Neuron (in vitro differentiated cells): ENCODE measurements around the gene GAS2L1.
"Not testable (repeated sequence)": the region's sequence is repeated elsewhere in the genome, so short reads cannot be mapped to it uniquely, and the experiment has no call there.

Experiments used
- H2AFZ ChIP-seq: one replicate; pipeline ENCODE4 v1.6.1; 2013; ENCODE audit warnings: low read depth, mild to moderate bottlenecking, inconsistent platforms, low read length, moderate library complexity
- H3K27me3 ChIP-seq: one replicate; pipeline ENCODE4 v1.6.1; 2013; ENCODE audit warnings: low read length; ENCODE audit not compliant: insufficient read depth
- H3K36me3 ChIP-seq: one replicate; pipeline ENCODE4 v1.6.1; 2013; ENCODE audit warnings: low read length; ENCODE audit not compliant: insufficient read depth
- H3K4me1 ChIP-seq: one replicate; pipeline ENCODE4 v1.6.1; 2013; ENCODE audit warnings: low read length; ENCODE audit not compliant: insufficient read depth
- H3K4me3 ChIP-seq: 2 replicates; pipeline ENCODE4 v1.5.1; 2013; ENCODE audit warnings: mild to moderate bottlenecking, low read length, moderate library complexity
- H3K9me3 ChIP-seq: one replicate; pipeline ENCODE4 v1.6.1; 2013; ENCODE audit warnings: low read length

GAS2L1 gene

DNA sequence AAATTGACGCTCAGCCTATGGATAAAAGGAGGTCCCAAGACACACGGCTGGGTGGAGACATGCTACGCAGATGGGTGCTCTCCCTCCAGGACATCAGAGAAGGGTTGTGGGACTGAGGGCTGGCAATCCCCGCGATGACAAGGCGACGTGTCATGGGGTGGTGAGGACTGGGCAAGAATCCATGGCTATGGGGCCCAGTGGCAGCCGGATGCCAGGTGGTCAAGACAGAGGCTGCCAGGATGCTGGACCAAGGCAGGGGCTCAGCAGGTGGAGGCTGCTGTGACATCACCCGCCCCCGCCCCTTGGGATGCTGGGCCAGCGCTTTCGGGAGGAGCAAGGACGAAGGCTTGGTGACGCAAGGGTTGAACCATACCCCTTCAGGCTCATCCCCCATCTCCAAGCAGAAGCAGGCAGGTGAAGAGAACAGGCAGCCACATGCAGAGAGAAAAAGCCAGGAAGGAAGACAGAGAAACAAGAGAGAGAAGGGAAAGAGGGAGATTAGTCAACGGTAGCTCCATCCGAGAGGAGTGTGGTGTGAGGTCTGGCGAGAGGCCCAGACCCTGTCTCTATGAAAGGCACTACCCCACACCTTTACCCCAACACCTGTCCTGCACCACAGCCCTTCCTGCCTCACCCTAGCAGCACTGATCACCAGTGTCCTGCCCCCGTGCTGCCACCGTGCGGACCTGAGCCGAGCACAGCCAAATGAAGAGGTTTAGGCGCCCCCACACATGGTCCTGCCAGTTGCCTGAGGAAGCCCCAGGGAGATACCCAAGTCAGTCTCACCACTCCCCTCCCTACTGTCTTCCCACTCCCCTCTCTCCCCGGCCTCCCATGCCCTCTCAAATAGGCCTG, 33.2 kb downstream of the GAS2L1 start:
- peaks cover 82% of the 10 kb centered on the region for H3K36me3 ChIP-seq
- no peaks in the 10 kb centered on the region for H3K27me3 ChIP-seq
- H2AFZ ChIP-seq = no peak overlapping the region
- no peaks in the 10 kb centered on the region for H3K9me3 ChIP-seq
- no peaks in the 10 kb centered on the region for H3K4me1 ChIP-seq
- H3K4me3 ChIP-seq = no peak overlapping the region

DNA sequence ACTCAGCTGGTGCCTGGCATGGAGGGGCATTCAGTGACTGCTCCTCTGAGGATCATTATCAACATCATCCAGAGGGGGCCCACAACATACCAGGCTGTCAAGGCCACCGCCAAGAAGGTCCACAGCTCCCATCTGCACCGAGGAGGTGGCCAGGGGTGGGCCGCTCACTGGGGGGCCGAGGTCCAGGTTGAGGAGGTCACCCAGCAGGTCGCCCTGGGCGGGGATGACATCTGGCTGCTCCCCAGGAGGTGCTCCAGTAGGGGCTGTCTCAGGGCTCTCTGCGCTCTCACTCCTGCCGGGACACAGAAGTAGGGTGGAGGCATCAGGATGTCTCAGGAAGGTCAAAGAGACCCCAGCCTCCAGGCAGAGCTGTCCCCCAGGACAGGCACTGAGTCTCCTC, 34.1 kb downstream of the GAS2L1 start:
- peaks cover 76% of the 10 kb centered on the region for H3K36me3 ChIP-seq
- H3K9me3 ChIP-seq = no peaks in the 10 kb centered on the region
- no peak overlapping the region for H2AFZ ChIP-seq
- no peaks in the 10 kb centered on the region for H3K27me3 ChIP-seq
- H3K4me3 ChIP-seq = no peak overlapping the region
- no peaks in the 10 kb centered on the region for H3K4me1 ChIP-seq

DNA sequence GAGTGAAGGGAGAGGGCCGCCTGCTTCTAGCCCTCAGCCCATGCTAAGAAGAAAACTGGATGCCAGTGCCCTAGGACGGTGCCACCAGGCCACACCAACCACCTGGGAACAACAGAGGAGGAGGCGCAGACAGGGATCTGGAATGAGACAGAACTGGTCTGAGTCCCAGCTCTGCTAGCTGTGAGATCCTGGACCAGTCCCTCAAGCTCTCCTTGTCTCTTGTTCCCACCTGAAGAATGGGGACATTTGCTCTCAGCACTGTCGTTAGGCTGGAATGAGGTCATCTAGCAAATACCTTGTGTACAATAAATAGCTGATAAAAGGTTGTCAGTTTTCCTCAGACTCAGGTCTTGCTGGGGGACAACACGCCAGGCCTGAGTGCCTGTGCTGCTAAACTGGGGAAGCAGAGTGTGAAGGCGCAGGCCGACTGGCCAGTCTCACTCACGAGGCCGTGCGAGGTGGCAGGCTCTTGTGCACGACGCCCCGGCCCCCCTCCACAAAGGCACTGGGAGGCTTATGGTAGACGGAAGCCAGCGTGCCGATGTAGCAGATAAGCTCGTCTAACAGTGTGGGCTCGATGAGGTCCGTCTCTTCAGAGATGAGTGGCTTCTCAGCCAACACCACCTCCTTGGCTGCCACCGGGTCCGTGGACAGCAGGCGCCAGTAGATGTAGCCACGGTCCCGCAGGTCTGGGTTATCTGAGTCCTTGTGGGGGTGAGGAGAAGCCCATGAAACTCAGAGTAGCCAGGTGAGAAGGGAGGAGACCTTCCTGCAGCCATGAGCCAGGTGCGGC, 34.8 kb downstream of the GAS2L1 start:
- no peaks in the 10 kb centered on the region for H3K4me1 ChIP-seq
- H3K4me3 ChIP-seq = no peak overlapping the region
- H3K9me3 ChIP-seq = no peaks in the 10 kb centered on the region
- H2AFZ ChIP-seq = no peak overlapping the region
- H3K27me3 ChIP-seq = no peaks in the 10 kb centered on the region
- H3K36me3 ChIP-seq = peaks cover 75% of the 10 kb centered on the region

DNA sequence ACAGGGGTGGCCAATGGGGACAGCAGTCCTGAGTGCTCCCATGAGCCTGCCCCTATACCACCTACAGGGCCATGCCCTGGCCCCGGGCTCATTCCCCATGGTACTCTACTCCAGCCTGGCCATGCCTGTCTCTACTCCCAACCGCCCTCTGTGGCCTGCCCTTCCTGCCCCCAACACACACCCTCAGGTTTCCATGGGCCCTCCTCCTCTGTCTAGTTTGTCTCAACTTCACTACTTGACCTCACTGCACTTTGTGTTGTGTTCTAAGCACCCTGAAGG, 35.3 kb downstream of the GAS2L1 start:
- H3K9me3 ChIP-seq = no peaks in the 10 kb centered on the region
- no peaks in the 10 kb centered on the region for H3K27me3 ChIP-seq
- H3K4me3 ChIP-seq = no peak overlapping the region
- no peak overlapping the region for H2AFZ ChIP-seq
- H3K4me1 ChIP-seq = no peaks in the 10 kb centered on the region
- H3K36me3 ChIP-seq = peaks cover 78% of the 10 kb centered on the region

DNA sequence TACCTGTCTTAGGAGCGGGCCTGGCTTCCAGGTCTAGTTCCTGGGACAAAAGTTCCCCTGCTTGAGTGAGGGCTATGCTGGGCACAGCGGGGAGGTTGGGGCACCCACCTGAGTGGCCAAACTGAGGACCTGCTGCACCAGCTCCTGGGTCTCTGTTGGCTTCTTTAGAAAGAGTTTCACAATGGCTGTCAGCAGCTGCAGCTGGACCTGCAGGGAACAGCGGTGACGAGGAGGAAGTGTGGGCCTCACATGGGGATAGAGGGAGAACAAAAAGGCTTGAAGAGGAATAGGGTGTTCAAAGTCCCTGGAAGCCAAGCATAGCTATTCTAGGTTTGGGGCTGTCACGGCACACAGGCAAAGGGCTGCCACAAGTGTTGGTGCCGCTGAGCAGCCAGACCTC, 35.7 kb downstream of the GAS2L1 start:
- Histone ChIP-seq H3K36me3 (peaks cover 77% of the 10 kb centered on the region), H2AFZ (no peak overlapping the region), H3K4me1 (no peaks in the 10 kb centered on the region), H3K9me3 (no peaks in the 10 kb centered on the region), H3K27me3 (no peaks in the 10 kb centered on the region), H3K4me3 (no peak overlapping the region)

DNA sequence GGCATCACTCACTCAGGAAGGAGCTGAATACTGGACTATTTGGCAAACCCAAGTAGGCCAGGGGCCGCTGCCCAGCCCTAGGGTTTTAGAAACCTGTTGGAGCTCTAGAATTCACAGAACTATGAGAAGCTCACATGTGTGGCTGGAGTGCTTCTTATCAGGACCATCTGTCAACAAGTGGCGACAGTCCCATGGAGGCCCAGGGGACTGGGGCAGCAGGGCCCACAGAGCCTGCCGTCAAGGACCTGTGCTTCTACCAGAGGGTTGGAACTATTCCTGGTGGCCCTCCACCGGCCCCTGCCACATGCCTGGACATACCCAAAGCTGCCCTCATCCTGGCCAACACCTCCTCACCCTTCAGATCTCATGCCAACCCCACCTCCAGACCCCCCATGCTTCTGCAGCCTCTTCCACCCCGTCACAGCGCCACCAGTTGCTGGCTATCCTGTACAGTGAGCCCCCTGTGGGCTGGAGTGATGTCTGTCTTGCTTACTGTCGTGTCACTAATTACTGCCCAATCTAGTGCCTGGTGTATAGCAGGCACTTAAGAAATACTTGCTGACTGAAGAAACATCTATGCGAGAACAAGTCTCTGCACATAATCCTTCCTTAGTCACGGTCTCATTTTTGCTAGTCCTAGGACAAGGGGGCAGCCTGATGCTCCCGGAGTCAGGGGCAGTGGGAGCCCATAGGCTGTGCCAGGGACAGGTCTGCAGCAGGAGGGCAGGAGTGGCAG, 36.3 kb downstream of the GAS2L1 start:
- Histone ChIP-seq H3K36me3 (peaks cover 75% of the 10 kb centered on the region), H2AFZ (no peak overlapping the region), H3K4me1 (no peaks in the 10 kb centered on the region), H3K4me3 (no peak overlapping the region), H3K9me3 (no peaks in the 10 kb centered on the region), H3K27me3 (no peaks in the 10 kb centered on the region)

DNA sequence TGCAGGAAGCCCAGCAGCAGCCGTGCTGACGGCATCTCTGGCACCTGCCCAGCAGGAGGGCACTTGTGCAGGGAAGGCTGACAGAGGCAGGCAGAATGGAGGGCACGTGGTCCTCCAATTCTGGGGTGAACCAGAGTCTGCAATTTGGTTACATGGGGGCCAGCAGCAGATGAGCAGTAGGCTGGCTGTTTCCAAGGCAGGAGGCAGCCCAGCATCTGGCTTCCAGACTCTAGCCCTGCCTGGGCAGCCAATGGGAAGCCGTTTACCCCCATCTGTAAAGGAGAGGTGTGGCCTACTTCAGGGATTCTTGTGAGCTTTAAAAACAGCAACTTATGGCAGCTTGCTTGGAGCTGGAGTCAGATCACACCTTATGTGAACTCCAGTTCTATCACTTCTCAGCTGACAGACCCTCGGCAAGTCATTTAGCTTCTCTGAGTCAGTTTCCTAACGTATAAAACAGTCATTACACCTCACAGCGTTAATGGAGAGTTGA, 36.9 kb downstream of the GAS2L1 start:
- no peaks in the 10 kb centered on the region for H3K4me1 ChIP-seq
- H2AFZ ChIP-seq = no peak overlapping the region
- no peaks in the 10 kb centered on the region for H3K27me3 ChIP-seq
- peaks cover 73% of the 10 kb centered on the region for H3K36me3 ChIP-seq
- H3K4me3 ChIP-seq = no peak overlapping the region
- no peaks in the 10 kb centered on the region for H3K9me3 ChIP-seq

DNA sequence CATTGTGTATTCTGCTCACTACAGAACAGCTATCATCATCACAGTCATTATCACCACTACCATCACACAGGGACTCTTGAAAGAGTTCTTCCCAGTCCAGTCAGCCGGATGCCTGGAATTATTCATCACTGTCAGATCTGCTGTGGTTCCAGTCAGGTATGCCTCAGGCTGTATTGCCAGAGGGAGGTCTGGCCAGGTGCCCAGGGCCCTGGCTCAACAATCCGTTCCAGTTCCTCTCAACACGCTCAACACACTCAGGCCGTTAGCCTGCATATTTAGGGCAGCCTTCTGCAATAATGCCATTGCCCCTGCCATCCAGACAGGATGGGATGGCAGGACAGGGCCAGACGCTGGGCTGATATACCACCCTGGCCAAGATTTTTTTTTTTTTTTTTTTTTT, 37.7 kb downstream of the GAS2L1 start:
- Histone ChIP-seq H3K4me3 (no peak overlapping the region), H3K9me3 (no peaks in the 10 kb centered on the region), H3K27me3 (no peaks in the 10 kb centered on the region), H3K36me3 (peaks cover 72% of the 10 kb centered on the region), H2AFZ (no peak overlapping the region), H3K4me1 (no peaks in the 10 kb centered on the region)

DNA sequence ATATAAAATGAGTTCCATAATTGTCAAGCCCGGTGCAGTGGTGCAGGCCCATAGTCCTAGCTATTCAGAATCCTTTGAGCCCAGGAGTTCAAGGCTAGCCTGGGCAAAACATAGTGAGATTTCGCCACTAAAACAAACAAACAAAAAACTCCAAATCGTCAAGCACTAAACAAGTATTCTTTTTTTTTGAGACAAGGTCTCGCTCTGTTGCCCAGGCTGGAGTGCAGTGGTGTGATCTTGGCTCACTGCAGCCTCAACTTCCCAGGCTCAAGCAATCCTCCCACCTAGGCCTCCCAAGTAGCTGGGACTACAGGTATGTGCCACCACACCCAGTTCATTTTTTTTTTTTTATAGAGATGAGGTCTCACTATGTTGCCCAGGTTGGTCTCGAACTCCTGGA, 38.4 kb downstream of the GAS2L1 start:
- not testable (repeated sequence) for H3K4me3 ChIP-seq, H2AFZ ChIP-seq, H3K4me1 ChIP-seq, H3K9me3 ChIP-seq, H3K27me3 ChIP-seq
- peaks cover 71% of the 10 kb centered on the region for H3K36me3 ChIP-seq

DNA sequence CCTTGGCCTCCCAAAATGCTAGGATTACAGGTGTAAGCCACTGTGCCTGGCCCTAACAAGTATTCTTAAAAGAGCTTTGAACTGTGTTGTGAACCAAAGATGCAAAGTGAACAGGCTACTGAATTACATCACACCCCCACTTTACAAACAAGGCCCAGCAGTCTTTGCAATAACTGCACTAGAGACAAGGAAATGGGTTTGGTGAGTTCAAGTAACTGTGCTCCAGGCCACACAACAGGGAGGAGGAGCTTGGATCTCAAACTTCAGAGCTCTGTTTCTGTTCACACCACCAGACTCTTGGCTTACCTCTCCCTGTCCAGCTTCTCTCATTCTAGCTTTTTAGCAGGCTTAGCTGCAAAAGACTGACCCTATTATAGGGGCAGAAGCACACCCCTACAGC, 39.5 kb downstream of the GAS2L1 start:
- H3K4me1 ChIP-seq = no peaks in the 10 kb centered on the region
- H3K36me3 ChIP-seq = peaks cover 71% of the 10 kb centered on the region
- no peaks in the 10 kb centered on the region for H3K27me3 ChIP-seq
- H3K4me3 ChIP-seq = no peak overlapping the region
- no peaks in the 10 kb centered on the region for H3K9me3 ChIP-seq
- H2AFZ ChIP-seq = no peak overlapping the region

DNA sequence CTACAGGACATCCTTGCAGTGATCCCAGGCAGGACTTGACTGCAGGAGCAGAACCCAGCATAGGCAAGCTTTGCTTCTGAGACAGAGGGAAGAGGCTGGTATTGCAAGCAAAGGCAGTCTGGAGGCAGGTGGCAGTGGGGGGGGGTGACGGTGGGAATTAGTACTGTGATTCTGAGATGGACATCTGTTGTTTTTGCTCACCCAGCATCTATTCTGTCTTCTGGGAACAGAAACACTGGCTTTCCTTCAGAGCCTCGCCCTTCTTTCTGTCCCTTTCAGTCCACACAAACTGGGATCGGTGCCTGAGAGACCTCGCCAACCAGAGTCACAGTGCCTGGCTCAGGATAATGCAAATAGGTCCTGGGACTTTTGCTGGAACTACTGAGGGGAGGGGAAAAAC, 40.2 kb downstream of the GAS2L1 start:
- Histone ChIP-seq H2AFZ (no peak overlapping the region), H3K9me3 (no peaks in the 10 kb centered on the region), H3K27me3 (no peaks in the 10 kb centered on the region), H3K4me1 (no peaks in the 10 kb centered on the region), H3K4me3 (no peak overlapping the region), H3K36me3 (peaks cover 71% of the 10 kb centered on the region)

DNA sequence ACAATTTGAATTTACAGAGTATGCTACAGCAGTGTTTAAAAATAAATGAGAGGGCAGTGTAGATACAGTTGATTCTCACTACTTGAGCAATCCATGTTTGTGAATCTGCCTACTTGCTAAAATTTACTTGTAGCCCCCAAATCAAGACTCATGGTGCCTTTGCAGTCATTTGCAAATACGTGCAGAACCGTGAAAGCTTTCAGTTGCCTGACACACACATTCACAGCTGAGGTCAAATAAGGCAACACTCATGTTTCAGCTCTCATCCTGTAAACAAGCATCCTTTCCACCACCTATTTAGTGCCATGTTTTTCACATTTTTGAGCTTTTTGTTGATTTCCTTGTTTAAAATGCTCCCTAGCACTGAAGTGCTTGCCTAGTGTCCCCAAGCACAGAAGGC, 41.6 kb downstream of the GAS2L1 start:
- H3K9me3 ChIP-seq = no peaks in the 10 kb centered on the region
- peaks cover 71% of the 10 kb centered on the region for H3K36me3 ChIP-seq
- no peak overlapping the region for H2AFZ ChIP-seq
- no peaks in the 10 kb centered on the region for H3K27me3 ChIP-seq
- H3K4me1 ChIP-seq = no peaks in the 10 kb centered on the region
- no peak overlapping the region for H3K4me3 ChIP-seq

DNA sequence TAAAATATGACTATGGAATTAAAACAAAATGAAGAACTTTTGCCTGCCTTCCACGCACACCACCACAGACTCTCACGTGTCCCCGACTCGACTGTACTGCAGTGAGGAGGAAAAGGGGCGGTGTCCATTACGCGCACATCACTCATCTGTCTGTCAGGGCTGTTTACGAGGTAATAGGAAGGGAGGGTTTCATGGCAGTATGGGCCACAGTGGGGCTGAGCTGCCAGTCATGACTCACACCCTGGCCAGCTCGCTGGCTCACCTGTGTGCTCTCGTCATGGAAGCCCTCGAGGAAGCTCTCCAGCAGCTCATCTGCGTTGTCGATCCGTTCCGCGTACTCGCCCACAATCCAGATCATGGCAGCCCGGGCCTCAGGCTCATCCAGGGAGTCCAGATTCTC, 42.5 kb downstream of the GAS2L1 start:
- H3K4me1 ChIP-seq = no peaks in the 10 kb centered on the region
- no peak overlapping the region for H3K4me3 ChIP-seq
- H3K36me3 ChIP-seq = peaks cover 73% of the 10 kb centered on the region
- H3K9me3 ChIP-seq = no peaks in the 10 kb centered on the region
- H3K27me3 ChIP-seq = no peaks in the 10 kb centered on the region
- H2AFZ ChIP-seq = no peak overlapping the region
